Endothelial cell (in vitro differentiated cells): ENCODE results near the gene IGDCC3. TPM values are rescaled to one million over a fixed set of nuclear protein-coding genes. Genes with fewer than 3 reads are reported as not detected.
A peak's percentile ranks its signal among the peaks of the same experiment; 100 is the strongest.

Experiments
- DNase-seq: peaks from one replicate; pipeline ENCODE4 v3.0.0; 2021; ENCODE audit warnings: low spot score
- H3K27ac Mint-ChIP-seq: one replicate; pipeline ENCODE4 v1.8.0; 2021; ENCODE audit warnings: mixed read lengths, inconsistent platforms; ENCODE audit not compliant: unreplicated experiment
- H3K27me3 Mint-ChIP-seq: one replicate; pipeline ENCODE4 v1.8.0; 2021; ENCODE audit warnings: mild to moderate bottlenecking, moderate library complexity, mixed read lengths, inconsistent platforms; ENCODE audit not compliant: unreplicated experiment
- H3K36me3 Mint-ChIP-seq: one replicate; pipeline ENCODE4 v1.8.0; 2021; ENCODE audit warnings: mild to moderate bottlenecking, low read depth, mixed read lengths, inconsistent platforms; ENCODE audit not compliant: unreplicated experiment
- H3K4me1 Mint-ChIP-seq: one replicate; pipeline ENCODE4 v1.8.0; 2021; ENCODE audit warnings: mild to moderate bottlenecking, mixed read lengths, inconsistent platforms; ENCODE audit not compliant: unreplicated experiment
- H3K4me3 Mint-ChIP-seq: one replicate; pipeline ENCODE4 v1.8.0; 2021; ENCODE audit warnings: mild to moderate bottlenecking, mixed read lengths, inconsistent platforms; ENCODE audit not compliant: unreplicated experiment
- H3K9me3 Mint-ChIP-seq: one replicate; pipeline ENCODE4 v1.8.0; 2021; ENCODE audit warnings: mixed read lengths, inconsistent platforms; ENCODE audit not compliant: unreplicated experiment
- CTCF ChIP-seq: fragments of 200-600 bp; sonication (generic); IDR thresholded peaks from one replicate; pipeline ENCODE4 v1.5.0; 2021; ENCODE audit warnings: antibody characterized with exemption; ENCODE audit not compliant: unreplicated experiment
- total RNA-seq: library from RNA; stranded (reverse); fragmentation: NEBNext Ultra II Directional; extraction: Animal tissue kit (Norgen Biotek cat#: 25700); gene quantifications from one replicate; pipeline ENCODE4 v1.2.1, GENCODE V29; 2021; ENCODE audit not compliant: unreplicated experiment

Gene IGDCC3
- total RNA-seq, 1 donor from 2014 or later: 538 TPM

DNA sequence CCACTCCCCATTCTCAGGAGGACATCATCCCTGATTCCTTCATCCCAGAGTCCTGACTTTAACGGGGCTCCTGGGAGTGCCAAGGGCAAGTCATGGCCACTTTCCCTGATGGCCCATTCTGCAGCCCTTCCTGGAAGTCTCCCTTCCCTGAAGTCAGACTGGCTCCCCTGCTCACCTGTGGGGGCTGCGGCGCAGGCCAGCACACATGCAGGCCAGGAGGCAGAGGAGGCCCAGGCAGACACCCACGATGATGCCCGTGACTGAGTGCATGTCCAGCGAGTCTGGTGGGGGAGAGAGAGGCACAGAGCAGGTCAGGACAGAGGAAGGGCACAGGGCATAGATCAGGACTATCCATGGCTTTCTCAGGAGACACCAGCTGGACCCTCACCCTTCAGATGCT is 8.6 kb upstream of the IGDCC3 start:
- H3K4me3 Mint-ChIP-seq: no peak overlapping the region

DNA sequence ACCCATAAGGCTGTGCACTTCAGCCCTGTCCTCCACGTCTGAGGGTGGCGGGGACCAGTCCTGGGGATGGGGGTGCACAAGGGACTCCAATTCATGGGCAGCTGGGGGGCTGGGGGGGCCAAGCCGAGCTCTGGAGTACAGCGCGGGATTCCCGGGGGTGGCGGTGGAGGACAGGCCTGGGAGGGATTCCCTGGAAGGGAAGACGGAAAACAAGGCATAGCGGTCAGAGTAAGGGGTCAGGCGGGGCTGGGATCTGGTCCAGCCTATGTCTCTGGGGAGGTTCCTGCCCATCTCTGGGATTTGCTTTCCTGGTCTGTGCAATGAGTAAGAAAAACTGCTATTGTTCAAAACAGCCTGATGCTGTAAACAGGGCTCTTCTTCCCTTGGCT is 8.1 kb upstream of the IGDCC3 start:
- Mint-ChIP-seq H3K27ac (no peak overlapping the region), H3K9me3 (no peaks in the 10 kb centered on the region), H3K36me3 (no peaks in the 10 kb centered on the region), H3K27me3 (peaks cover 16% of the 10 kb centered on the region), H3K4me3 (no peak overlapping the region), H3K4me1 (peaks cover 36% of the 10 kb centered on the region)
- TF ChIP-seq CTCF: no peak
- no peak for DNase-seq

More for the DNA sequence above, 8.6 kb upstream of the IGDCC3 start:
- H3K27me3 Mint-ChIP-seq: peaks cover 16% of the 10 kb centered on the region
- no peak for DNase-seq
- H3K36me3 Mint-ChIP-seq: no peaks in the 10 kb centered on the region
- no peaks in the 10 kb centered on the region for H3K9me3 Mint-ChIP-seq
- H3K4me1 Mint-ChIP-seq: peaks cover 34% of the 10 kb centered on the region
- no peak for TF ChIP-seq CTCF
- H3K27ac Mint-ChIP-seq: no peak overlapping the region

DNA sequence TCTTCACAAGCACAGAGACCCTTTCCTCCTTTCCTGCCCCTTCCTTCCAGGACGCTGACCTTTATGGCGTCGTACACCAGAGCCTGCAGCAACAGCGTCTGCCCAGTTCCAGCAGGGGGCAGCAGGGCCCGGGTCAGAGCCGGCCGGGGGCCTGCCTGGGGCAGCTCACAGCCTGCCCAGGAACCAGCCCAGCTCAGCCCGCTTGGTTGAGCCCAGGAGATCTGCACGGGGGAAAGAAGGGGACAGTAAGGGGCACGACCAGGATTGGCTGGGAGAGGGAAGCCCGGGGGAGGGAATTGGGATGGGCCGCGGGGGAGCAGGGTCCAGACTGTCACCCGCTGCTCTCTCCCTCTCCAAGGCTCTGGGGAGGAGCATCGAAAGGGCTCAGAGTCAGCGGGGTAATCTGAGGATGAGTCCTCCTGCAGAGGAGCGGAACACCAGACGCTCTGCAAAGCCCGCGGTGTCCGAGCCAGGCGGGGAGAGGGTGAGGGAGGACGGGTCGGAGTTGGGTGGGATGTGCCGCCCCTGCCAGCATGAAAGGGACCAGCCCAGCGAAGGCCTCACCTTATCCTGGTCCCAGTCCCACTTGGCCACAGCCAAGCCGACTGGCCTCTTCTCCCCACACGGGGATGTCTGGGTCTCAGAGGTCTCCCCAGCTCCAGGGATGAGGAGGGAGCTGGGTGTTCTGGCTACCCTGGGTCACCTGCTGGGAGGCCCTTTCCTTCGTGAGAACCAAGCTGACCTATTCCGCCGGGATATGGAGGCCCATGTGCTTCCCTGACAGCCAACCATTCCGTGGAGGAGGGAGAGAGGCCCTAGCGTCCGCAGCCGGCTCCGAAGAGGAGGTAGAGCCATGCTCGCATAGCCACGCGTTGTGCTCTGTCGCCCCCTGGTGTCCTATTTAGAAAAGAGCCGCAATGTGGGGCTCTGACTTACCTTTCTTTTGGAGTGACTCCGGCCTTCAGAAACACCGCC is 7.4 kb upstream of the IGDCC3 start:
- no peak overlapping the region for H3K27ac Mint-ChIP-seq
- no peak overlapping the region for H3K4me3 Mint-ChIP-seq
- peaks cover 40% of the 10 kb centered on the region for H3K4me1 Mint-ChIP-seq

GRCh38 chr15:65384505-65384894 is 6.7 kb upstream of the IGDCC3 start:
- H3K27me3 Mint-ChIP-seq: peaks cover 19% of the 10 kb centered on the region
- no peaks in the 10 kb centered on the region for H3K9me3 Mint-ChIP-seq
- peak overlapping the region; percentile 28 for H3K27ac Mint-ChIP-seq
- peaks cover 47% of the 10 kb centered on the region for H3K4me1 Mint-ChIP-seq
- H3K4me3 Mint-ChIP-seq: no peak overlapping the region
- no peak for TF ChIP-seq CTCF
- H3K36me3 Mint-ChIP-seq: no peaks in the 10 kb centered on the region
- no peak for DNase-seq

More for the DNA sequence above, 7.4 kb upstream of the IGDCC3 start:
- peaks cover 18% of the 10 kb centered on the region for H3K27me3 Mint-ChIP-seq
- DNase-seq: peak; percentile 93
- no peaks in the 10 kb centered on the region for H3K36me3 Mint-ChIP-seq
- TF ChIP-seq CTCF: peak; percentile 84
- H3K9me3 Mint-ChIP-seq: no peaks in the 10 kb centered on the region

GRCh38 chr15:65383991-65384390 is 6.2 kb upstream of the IGDCC3 start:
- no peak for DNase-seq

More at GRCh38 chr15:65383991-65384390, 6.2 kb upstream of the IGDCC3 start:
- no peaks in the 10 kb centered on the region for H3K9me3 Mint-ChIP-seq
- no peak overlapping the region for H3K4me3 Mint-ChIP-seq
- H3K27me3 Mint-ChIP-seq: peaks cover 19% of the 10 kb centered on the region
- peaks cover 49% of the 10 kb centered on the region for H3K4me1 Mint-ChIP-seq
- TF ChIP-seq CTCF: no peak
- peak overlapping the region; percentile 28 for H3K27ac Mint-ChIP-seq
- H3K36me3 Mint-ChIP-seq: no peaks in the 10 kb centered on the region
